Measurements from ENCODE around the gene ADRA1B. TPM values are rescaled to one million over a fixed set of nuclear protein-coding genes. Genes with fewer than 3 reads are reported as not detected.
"Not testable (repeated sequence)": the region's sequence is repeated elsewhere in the genome, so short reads cannot be mapped to it uniquely, and the experiment has no call there.

The ADRA1B gene
- total RNA-seq, 4 donors from 2014 or later, result 1.7 to 12.2 (median 5.2) TPM

DNA sequence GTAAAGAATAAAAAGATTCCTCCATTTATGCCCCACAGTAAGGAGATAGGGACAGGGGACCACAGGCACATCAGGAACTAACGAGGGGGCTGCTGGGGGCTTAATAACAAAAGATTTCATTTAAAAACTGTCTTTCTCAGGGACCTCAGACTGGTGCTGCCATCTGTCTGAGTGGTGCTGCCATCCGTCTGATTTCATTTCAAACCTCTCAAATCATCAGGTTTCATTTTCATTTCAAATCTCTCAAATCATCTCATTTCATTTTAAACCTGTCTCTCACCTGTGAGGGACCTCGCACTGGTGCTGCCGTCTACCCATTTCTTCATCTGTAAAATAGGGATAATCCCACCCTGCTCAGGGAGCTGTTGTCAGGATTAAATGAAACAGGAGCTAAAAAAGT is 45.9 kb downstream of the ADRA1B start:
- no peak for DNase-seq
- H3K27ac ChIP-seq, result no peak overlapping the region
- H3K4me3 ChIP-seq, result no peak overlapping the region
- no peak for TF ChIP-seq POLR2A (IDR thresholded peaks at IDR 0.05)
- TF ChIP-seq, protein P1, sequence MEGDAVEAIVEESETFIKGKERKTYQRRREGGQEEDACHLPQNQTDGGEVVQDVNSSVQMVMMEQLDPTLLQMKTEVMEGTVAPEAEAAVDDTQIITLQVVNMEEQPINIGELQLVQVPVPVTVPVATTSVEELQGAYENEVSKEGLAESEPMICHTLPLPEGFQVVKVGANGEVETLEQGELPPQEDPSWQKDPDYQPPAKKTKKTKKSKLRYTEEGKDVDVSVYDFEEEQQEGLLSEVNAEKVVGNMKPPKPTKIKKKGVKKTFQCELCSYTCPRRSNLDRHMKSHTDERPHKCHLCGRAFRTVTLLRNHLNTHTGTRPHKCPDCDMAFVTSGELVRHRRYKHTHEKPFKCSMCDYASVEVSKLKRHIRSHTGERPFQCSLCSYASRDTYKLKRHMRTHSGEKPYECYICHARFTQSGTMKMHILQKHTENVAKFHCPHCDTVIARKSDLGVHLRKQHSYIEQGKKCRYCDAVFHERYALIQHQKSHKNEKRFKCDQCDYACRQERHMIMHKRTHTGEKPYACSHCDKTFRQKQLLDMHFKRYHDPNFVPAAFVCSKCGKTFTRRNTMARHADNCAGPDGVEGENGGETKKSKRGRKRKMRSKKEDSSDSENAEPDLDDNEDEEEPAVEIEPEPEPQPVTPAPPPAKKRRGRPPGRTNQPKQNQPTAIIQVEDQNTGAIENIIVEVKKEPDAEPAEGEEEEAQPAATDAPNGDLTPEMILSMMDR (IDR thresholded peaks at IDR 0.05), result no peak
- H3K27me3 ChIP-seq, result no peaks in the 10 kb centered on the region
- no peaks in the 10 kb centered on the region for H3K36me3 ChIP-seq
- H3K9me3 ChIP-seq, result no peaks in the 10 kb centered on the region
- H3K4me1 ChIP-seq, result no peaks in the 10 kb centered on the region

DNA sequence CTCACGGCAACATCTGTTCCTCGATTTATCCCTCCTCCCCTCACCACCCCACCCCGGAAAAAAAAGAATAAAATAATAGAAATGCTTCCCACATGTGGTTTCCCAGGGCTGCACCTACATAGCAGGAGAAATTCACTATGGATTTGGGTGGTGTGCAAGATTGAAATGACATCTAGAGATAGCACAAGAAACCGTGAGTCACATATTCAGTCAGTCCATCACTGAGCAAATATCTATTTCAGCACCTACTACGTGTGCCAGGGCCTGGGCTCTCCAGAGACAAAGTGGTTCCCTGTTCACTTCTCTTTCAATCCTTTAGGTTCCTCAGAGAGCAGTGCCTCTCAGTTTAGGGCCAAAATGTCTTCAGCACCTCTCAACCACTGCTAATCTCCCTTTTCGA is 47.7 kb downstream of the ADRA1B start:
- no peaks in the 10 kb centered on the region for H3K36me3 ChIP-seq
- H3K4me3 ChIP-seq, result no peak overlapping the region
- H3K4me1 ChIP-seq, result no peaks in the 10 kb centered on the region
- no peak for TF ChIP-seq POLR2A (IDR thresholded peaks at IDR 0.05)
- TF ChIP-seq, protein P1 (IDR thresholded peaks at IDR 0.05), result no peak
- H3K27me3 ChIP-seq, result no peaks in the 10 kb centered on the region
- H3K27ac ChIP-seq, result no peak overlapping the region
- no peaks in the 10 kb centered on the region for H3K9me3 ChIP-seq
- DNase-seq, result no peak

DNA sequence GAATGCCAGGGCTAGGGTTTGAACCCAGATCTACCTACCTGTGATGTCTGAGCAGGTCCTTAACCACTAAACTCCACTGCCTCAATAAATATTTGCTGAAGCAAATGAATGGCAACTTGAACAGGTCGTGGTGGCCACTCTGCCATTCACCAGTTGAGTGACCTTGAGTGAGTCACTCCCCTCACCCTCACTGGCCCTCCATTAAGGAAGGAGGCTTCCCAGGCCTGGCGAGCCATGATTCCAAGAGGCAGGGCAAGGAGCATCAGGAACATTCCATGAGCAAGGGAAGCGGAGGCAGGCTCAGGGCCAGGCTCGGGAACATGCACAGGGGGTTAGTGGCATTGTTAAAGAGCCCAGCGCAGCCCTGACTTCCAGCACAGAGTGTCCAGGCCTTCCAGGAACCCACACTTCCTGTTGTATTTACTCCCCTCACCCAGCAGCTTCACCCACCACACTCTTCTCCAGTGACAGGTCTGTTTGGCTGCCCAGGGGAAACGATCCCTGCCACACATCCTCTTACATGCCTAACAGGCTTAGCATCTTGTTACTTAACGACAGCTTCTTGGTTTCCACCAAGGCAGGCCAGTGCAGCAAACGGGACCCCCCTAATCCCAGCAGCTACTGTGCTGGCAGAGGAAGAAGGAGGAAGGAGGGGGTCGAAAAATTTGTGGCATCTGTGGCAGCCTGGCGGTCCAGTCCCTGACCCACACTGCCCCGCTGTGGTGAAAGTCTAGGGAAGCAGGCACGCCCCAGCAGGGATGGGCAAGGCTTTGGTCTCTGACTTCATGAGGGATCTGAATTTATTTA is 49.0 kb downstream of the ADRA1B start:
- peak in 2 of 3 donors; percentile 59 to 64 for DNase-seq
- Histone ChIP-seq H3K4me3 (no peak overlapping the region), H3K27ac (no peak overlapping the region), H3K27me3 (peaks cover 0 to under 1% of the 10 kb centered on the region in 2 donors), H3K36me3 (no peaks in the 10 kb centered on the region), H3K4me1 (no peaks in the 10 kb centered on the region), H3K9me3 (no peaks in the 10 kb centered on the region)
- TF ChIP-seq, protein P1 (IDR thresholded peaks at IDR 0.05), result peak in 4 of 6 experiments; percentile 36 to 61 (median 58)
- TF ChIP-seq POLR2A (IDR thresholded peaks at IDR 0.05), result no peak

DNA sequence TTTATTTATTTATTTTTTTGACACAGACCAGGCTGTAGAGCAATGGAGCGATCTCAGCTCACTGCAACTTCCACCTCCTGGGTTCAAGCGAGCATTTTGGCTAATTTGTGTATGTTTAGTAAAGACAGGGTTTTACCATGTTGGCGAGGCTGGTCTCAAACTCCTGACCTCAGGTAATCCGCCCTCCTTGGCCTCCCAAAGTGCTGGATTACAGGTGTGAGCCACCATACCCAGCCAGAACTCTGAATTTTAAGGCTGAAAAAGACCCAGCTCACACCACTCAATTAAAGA is 49.5 kb downstream of the ADRA1B start:
- not testable (repeated sequence) for H3K36me3 ChIP-seq, H3K27me3 ChIP-seq, H3K9me3 ChIP-seq, H3K4me1 ChIP-seq, DNase-seq, H3K27ac ChIP-seq, H3K4me3 ChIP-seq

DNA sequence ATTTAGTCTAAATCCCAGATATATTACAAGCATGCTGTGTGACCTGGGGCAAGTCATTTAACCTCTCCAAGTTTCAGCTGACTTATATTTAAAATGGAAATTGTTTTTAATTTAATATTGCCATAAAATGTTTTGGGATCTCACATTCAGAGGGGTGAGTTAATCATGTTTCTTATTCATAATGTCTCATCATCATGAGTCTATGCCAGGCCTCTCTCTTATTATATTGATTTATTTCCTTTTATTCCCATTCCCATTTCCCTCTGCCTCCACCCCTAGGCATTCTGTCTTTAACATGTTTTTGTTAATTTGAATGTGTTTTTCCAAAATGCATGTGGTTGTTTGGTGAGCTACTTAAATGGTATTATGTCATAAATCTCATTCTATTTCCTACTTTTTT is 53.7 kb downstream of the ADRA1B start:
- Histone ChIP-seq H3K36me3 (no peaks in the 10 kb centered on the region), H3K27me3 (peaks cover 0 to 13% of the 10 kb centered on the region in 2 donors), H3K4me3 (no peak overlapping the region), H3K9me3 (no peaks in the 10 kb centered on the region), H3K27ac (no peak overlapping the region), H3K4me1 (peaks cover 0 to 13% (median 3%) of the 10 kb centered on the region in 4 donors)
- TF ChIP-seq, protein P1 (IDR thresholded peaks at IDR 0.05), result no peak
- no peak for TF ChIP-seq POLR2A (IDR thresholded peaks at IDR 0.05)
- no peak for DNase-seq

DNA sequence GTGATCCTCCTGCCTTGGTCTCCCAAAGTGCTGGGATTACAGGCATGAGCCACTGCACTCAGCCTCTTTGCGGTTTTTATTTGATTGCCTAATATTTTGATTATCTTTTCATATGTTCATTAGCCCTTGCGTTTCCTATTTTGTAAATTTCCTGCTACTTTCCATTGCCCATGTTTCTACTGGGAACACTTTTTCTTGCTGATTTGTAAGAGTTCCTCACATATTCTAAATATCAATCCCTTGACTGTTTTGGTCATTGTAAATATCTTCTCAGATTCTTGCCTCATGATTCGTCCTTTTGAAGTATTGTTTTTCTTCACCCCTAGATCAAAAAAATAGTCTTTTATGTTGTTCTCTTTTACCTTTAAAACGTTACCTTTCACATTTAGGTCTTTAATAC is 54.8 kb downstream of the ADRA1B start:
- Histone ChIP-seq H3K9me3 (no peaks in the 10 kb centered on the region), H3K4me3 (no peak overlapping the region), H3K27me3 (peaks cover 0 to 13% of the 10 kb centered on the region in 2 donors), H3K36me3 (no peaks in the 10 kb centered on the region), H3K4me1 (peaks cover 0 to 13% (median 3%) of the 10 kb centered on the region in 4 donors), H3K27ac (no peak overlapping the region)
- no peak for DNase-seq
- no peak for TF ChIP-seq POLR2A (IDR thresholded peaks at IDR 0.05)
- TF ChIP-seq, protein P1 (IDR thresholded peaks at IDR 0.05), result no peak

Measured in Peyer's patch (tissue), 4 donors.